Measurements from ENCODE around the gene EEIG1.
A peak's percentile ranks its signal among the peaks of the same experiment; 100 is the strongest.

EEIG1 gene

DNA sequence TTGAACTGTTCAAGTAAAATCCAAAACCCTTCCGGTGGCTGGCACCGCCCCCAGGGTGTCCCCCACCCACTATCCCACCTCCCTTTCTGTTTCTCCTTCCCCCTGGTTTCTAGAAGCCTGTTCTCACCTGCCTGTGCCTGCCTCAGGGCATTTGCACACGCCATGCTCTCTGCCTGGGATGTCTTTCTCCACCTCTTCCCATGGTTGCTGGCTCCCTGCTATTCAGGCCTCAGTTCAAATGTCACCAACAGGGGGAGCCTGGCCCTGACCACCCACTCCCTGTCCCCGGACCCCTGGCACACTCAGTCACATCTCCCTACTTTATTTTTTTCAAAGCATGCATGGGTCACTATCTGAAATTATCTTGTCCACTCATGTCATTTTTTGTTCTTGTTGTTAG is 39.9 kb upstream of the EEIG1 start:
- no peak overlapping the region for H3K27ac ChIP-seq
- no peak overlapping the region for H3K4me3 ChIP-seq
- no peak overlapping the region for H3K9ac ChIP-seq
- H3K4me1 ChIP-seq = peaks cover 33% of the 10 kb centered on the region
- H4K20me1 ChIP-seq = no peaks in the 10 kb centered on the region; the same call in 1 of the 2 replicates
- peaks cover 11% of the 10 kb centered on the region for H3K27me3 ChIP-seq
- H3K9me3 ChIP-seq = no peaks in the 10 kb centered on the region
- H3K36me3 ChIP-seq = no peaks in the 10 kb centered on the region
- no peak for TF ChIP-seq Cebpa-rat (IDR thresholded peaks at IDR 0.05)
- no peak overlapping the region for H3K4me2 ChIP-seq

DNA sequence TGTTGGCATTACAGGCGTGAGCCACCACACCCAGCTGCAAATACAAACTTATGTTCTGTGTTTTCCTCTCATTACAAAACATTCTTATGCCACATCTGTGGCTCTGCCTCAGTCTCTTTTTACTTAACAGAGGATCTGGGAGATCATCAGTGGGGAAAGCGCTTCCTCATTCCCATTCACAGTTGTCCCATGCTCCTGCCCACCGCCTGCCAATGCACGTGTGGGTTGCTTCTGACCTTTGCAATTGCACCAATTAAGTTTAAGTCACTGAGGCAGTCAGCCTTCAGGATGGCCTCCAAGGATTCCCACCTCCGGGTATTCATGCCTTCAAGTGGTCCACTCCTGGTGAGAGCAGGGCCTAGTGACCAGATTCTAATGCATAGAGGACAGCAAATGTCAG is 34.9 kb upstream of the EEIG1 start:
- H3K4me3 ChIP-seq = no peak overlapping the region
- TF ChIP-seq Cebpa-rat (IDR thresholded peaks at IDR 0.05) = no peak
- no peak overlapping the region for H3K4me2 ChIP-seq
- no peak overlapping the region for H3K27ac ChIP-seq
- no peaks in the 10 kb centered on the region; the same call in 1 of the 2 replicates for H4K20me1 ChIP-seq
- peaks cover 56% of the 10 kb centered on the region for H3K27me3 ChIP-seq
- H3K36me3 ChIP-seq = no peaks in the 10 kb centered on the region
- H3K4me1 ChIP-seq = peaks cover 19% of the 10 kb centered on the region
- H3K9me3 ChIP-seq = no peaks in the 10 kb centered on the region
- H3K9ac ChIP-seq = no peak overlapping the region

DNA sequence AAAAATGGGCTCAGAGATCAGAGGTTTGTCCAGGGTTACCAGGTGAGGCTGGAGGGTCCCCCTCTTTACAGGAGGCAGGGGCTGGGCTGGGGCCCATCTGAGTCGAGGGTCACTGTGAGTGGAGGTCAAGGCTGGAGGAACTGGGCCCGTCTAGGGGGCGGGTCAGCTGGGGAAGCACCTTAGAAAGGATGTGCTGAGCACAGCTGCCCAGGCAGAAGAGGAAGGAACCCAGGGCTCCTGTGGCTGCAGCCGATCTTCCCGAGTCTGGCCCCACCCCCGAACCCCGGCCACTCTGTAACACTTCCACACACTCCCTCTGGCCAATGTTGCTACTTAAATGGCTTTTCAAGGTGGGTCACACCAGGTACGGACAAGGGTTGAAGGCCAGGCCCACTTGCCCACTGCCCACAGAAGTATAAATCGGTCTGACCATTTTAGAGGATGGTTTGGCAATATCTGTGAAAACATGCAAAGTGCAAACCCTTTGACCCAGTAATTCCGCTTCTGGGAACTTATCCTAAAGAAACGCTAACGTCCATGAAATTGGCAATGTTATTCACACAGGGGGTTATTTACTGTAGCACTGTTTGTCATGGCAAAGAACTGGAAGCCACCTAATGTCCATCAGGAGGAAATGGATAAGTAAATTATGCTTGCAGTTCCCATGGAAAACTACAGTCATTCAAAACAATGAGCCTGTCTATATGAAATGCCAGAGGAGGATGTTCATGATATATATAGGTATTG is 30.5 kb upstream of the EEIG1 start:
- Histone ChIP-seq H4K20me1 (no peaks in the 10 kb centered on the region; the same call in 1 of the 2 replicates), H3K4me2 (peak overlapping the region; percentile 55), H3K27ac (no peak overlapping the region), H3K4me3 (no peak overlapping the region), H3K36me3 (no peaks in the 10 kb centered on the region), H3K27me3 (peaks cover 51% of the 10 kb centered on the region), H3K9me3 (peaks cover 3% of the 10 kb centered on the region; the same call in 1 of the 2 replicates), H3K9ac (no peak overlapping the region), H3K4me1 (peaks cover 47% of the 10 kb centered on the region)
- TF ChIP-seq Cebpa-rat (IDR thresholded peaks at IDR 0.05) = no peak

DNA sequence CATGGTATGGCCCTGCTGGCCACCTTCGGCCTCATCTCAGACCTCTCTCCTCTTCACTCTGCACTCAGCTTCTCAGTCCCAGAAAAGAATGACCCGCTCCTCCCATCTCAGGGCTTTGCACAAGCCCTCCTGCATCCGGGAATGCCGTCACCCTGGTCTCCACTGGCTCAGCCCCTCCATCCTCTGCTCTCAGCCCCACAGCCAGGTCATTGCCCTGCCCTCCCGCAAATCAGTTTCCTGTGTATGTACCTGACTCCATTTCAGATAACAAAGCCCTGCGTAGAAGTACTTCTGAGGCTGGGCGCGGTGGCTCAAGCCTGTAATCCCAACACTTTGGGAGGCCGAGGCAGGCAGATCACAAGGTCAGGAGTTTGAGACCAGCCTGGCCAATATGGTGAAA is 28.9 kb upstream of the EEIG1 start:
- H3K9me3 ChIP-seq = peaks cover 3% of the 10 kb centered on the region; the same call in 1 of the 2 replicates
- no peak overlapping the region for H3K27ac ChIP-seq
- no peak overlapping the region for H3K4me2 ChIP-seq
- H3K4me3 ChIP-seq = no peak overlapping the region
- no peaks in the 10 kb centered on the region for H4K20me1 ChIP-seq
- TF ChIP-seq Cebpa-rat (IDR thresholded peaks at IDR 0.05) = no peak
- H3K27me3 ChIP-seq = peaks cover 35% of the 10 kb centered on the region
- H3K9ac ChIP-seq = no peak overlapping the region
- peaks cover 59% of the 10 kb centered on the region for H3K4me1 ChIP-seq
- H3K36me3 ChIP-seq = no peaks in the 10 kb centered on the region

DNA sequence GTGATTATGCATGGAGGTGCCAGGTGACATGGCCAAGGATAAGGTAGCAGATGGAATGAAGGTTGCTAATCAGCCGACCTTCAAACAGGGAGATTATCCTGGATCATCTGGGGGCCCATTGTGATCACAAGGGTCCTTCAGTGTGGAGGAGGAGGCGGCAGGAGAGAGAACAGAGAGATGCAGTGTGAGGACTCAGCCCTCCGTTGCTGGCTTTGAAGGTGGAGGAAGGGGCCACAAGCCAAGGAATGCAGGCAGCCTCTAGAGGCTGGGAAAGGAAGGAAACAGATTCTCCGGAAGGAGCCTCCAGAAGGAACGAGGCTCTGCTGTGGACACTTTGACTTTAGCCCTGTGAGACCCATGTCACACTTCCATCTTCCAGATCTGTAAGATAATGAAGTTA is 27.4 kb upstream of the EEIG1 start:
- Histone ChIP-seq H3K27ac (no peak overlapping the region), H3K4me2 (peak overlapping the region; percentile 75)

DNA sequence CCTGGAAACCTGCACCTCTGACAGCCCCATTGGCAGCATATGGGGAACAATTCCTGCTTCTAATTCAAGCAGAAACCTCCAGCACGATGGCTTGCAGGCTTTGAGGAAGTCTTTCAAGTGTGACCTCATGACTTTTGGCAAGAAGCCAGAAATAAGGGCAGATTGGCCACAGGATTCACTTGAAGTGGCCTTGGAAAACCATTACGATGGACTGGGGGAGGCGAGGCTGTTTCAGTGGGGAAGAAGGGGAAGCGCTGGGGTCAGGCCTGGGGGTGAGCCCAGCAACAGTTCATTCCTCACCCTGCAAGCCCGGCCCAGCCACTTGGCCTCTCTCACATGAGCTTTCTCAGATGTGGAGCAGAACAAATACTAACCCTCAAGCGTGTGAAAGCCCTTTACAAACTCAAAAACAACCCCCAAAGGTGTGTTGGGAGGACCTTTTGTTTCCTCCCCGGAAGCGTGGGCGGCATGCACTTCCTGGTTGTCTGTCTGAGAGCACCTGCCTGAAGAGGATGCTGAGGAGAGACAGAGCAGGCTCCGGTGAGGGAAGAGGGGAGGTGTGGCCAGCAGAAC is 26.9 kb upstream of the EEIG1 start:
- H3K4me2 ChIP-seq = peak overlapping the region; percentile 75
- no peak for TF ChIP-seq Cebpa-rat (IDR thresholded peaks at IDR 0.05)
- H3K4me1 ChIP-seq = peaks cover 54% of the 10 kb centered on the region
- no peaks in the 10 kb centered on the region for H3K36me3 ChIP-seq
- H3K27me3 ChIP-seq = peaks cover 15% of the 10 kb centered on the region; the same call in 1 of the 2 replicates
- no peak overlapping the region; the same call in 1 of the 2 replicates for H3K9ac ChIP-seq
- H3K9me3 ChIP-seq = peaks cover 3% of the 10 kb centered on the region; the same call in 1 of the 2 replicates
- H4K20me1 ChIP-seq = no peaks in the 10 kb centered on the region
- H3K4me3 ChIP-seq = no peak overlapping the region
- 0 out of 2 replicates have a peak overlapping the region, but pooled peaks have one; percentile 14 for H3K27ac ChIP-seq

More for the DNA sequence above, 27.4 kb upstream of the EEIG1 start:
- Histone ChIP-seq H3K9me3 (peaks cover 3% of the 10 kb centered on the region; the same call in 1 of the 2 replicates), H4K20me1 (no peaks in the 10 kb centered on the region), H3K36me3 (no peaks in the 10 kb centered on the region), H3K4me3 (no peak overlapping the region), H3K4me1 (peaks cover 54% of the 10 kb centered on the region), H3K9ac (no peak overlapping the region), H3K27me3 (peaks cover 20% of the 10 kb centered on the region; the same call in 1 of the 2 replicates)
- TF ChIP-seq Cebpa-rat (IDR thresholded peaks at IDR 0.05) = no peak

DNA sequence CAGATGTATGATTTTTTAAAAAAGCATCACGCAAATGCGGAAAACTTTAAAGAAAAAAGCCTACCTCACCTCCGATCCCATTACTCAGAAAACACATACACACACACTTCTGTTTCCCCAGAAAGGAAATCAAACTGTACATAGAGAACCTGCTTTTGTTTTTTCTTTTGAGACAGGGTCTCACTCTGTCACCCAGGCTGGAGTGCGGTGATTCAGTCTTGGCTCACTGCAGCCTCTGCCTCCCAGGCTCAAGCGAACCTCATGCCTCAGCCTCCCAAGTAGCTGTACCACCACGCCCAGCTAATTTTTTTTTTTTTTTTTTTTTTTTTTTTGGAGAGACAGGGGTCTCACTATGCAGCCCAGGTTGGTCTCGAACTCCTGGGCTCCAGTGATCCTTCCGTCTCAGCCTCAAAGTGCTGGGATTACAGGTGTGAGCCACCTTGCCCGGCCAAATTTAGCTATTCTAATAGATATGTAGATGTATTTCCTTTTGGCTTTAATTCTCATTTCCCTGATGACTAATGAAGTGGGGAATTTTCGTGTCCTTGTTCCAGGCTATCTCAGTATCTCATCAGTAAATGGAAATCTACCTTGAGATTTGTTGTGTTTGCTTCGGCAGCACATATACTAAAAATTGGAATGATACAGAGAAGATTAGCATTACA is 25.7 kb upstream of the EEIG1 start:
- H3K27ac ChIP-seq = no peak overlapping the region

DNA sequence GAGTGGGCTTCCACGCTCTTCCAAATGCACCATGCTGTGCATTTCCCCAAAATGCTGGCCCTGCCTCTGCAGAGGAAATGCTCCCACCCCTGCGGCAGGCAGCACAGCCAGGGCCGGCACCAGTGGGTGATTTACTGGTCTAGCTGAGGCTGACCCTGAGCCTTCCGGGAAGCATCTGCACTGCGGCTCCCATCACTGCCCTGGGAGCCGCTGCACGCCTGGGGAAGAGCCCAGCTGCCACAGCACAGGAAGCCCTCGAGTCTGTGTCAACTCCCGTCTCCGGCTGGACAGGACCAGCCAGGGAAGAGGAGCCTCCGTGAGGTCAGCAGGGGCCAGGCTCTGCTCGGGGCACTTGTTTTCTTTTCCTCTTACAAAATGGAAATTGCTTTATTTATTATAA is 25.1 kb upstream of the EEIG1 start:
- Histone ChIP-seq H3K4me1 (peaks cover 49% of the 10 kb centered on the region), H3K36me3 (no peaks in the 10 kb centered on the region), H3K27ac (no peak overlapping the region), H3K4me3 (no peak overlapping the region), H3K9ac (no peak overlapping the region), H3K27me3 (0 out of 2 replicates have a peak, but pooled peaks cover under 1% of the 10 kb centered on the region), H3K9me3 (peaks cover 3% of the 10 kb centered on the region; the same call in 1 of the 2 replicates), H4K20me1 (no peaks in the 10 kb centered on the region), H3K4me2 (peak overlapping the region; percentile 75)
- TF ChIP-seq Cebpa-rat (IDR thresholded peaks at IDR 0.05) = no peak

More for the DNA sequence above, 25.7 kb upstream of the EEIG1 start:
- peak overlapping the region; percentile 75 for H3K4me2 ChIP-seq
- 0 out of 2 replicates have a peak, but pooled peaks cover 6% of the 10 kb centered on the region for H3K27me3 ChIP-seq
- TF ChIP-seq Cebpa-rat (IDR thresholded peaks at IDR 0.05) = no peak
- peaks cover 54% of the 10 kb centered on the region for H3K4me1 ChIP-seq
- H4K20me1 ChIP-seq = no peaks in the 10 kb centered on the region
- peaks cover 3% of the 10 kb centered on the region; the same call in 1 of the 2 replicates for H3K9me3 ChIP-seq
- H3K9ac ChIP-seq = no peak overlapping the region
- H3K36me3 ChIP-seq = no peaks in the 10 kb centered on the region
- H3K4me3 ChIP-seq = no peak overlapping the region

DNA sequence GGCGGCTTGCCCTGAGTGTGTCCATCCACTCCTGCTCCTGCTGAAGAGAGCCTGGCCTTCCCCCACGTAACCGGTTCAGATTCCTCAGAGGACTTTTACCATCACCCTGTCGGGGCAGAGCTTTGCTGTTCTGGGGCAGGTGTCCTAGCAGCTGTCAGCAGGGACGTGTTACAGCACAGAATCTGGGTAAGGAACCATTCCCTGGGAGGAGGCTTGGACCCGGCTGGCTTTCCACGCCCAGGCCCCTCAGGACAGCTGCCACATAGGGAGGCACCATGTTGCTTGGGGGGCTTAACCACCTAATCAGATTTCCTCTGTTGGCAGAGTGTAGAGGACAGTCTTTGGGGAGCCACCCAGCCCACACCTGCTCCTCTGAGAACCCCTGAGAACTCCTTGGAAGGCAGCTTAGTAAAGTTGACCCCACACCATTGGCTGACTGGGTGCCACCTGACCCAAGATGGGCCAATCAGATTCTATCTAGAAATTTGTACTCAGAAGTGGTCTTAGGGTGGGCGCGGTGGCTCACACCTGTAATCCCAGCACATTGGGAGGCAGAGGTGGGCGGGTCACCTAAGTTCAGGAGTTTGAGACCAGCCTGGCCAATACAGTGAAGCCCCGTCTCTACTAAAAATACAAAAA is 23.3 kb upstream of the EEIG1 start:
- Histone ChIP-seq H3K9me3 (peaks cover 3% of the 10 kb centered on the region; the same call in 1 of the 2 replicates), H3K4me3 (no peak overlapping the region), H3K27ac (no peak overlapping the region), H3K4me1 (peaks cover 48% of the 10 kb centered on the region), H3K9ac (no peak overlapping the region), H3K36me3 (no peaks in the 10 kb centered on the region), H3K4me2 (no peak overlapping the region), H4K20me1 (no peaks in the 10 kb centered on the region), H3K27me3 (no peaks in the 10 kb centered on the region)
- TF ChIP-seq Cebpa-rat (IDR thresholded peaks at IDR 0.05) = no peak
